SU-DHL-6 (cell line): ENCODE results near the gene TNFAIP8.

Experiments used
- H2AFZ ChIP-seq: fragments of 200-600 bp; sonication (generic); 2 replicates; pipeline ENCODE4 v1.6.1; 2014; ENCODE audit warnings: low read depth, mild to moderate bottlenecking, moderate library complexity, mixed read lengths, antibody characterized with exemption, low read length; ENCODE audit not compliant: severe bottlenecking
- H3F3A ChIP-seq: fragments of 200-600 bp; shearing (Covaris generic); 2 replicates; pipeline ENCODE4 v1.6.0; 2016; ENCODE audit warnings: antibody characterized with exemption, mild to moderate bottlenecking; ENCODE audit not compliant: insufficient read depth
- H3K27ac ChIP-seq: fragments of 200-600 bp; sonication (generic); 2 replicates; pipeline ENCODE4 v1.5.1; 2016; ENCODE audit warnings: low read depth, mild to moderate bottlenecking, low read length, moderate library complexity, mixed read lengths
- H3K27me3 ChIP-seq: fragments of 200-600 bp; sonication (generic), shearing (Covaris generic); 2 replicates; pipeline ENCODE4 v1.6.0; 2014; ENCODE audit warnings: mild to moderate bottlenecking, low read length
- H3K36me3 ChIP-seq: fragments of 200-600 bp; sonication (generic); 2 replicates; pipeline ENCODE4 v1.6.1; 2014; ENCODE audit warnings: mild to moderate bottlenecking, low read length, mixed read lengths
- H3K4me2 ChIP-seq: fragments of 300-600, 200-600 bp; shearing (Covaris generic), sonication (generic); 2 replicates; pipeline ENCODE4 v1.6.0; 2014; ENCODE audit warnings: low read length, low read depth, mild to moderate bottlenecking; ENCODE audit not compliant: poor library complexity, severe bottlenecking
- H3K4me3 ChIP-seq: fragments of 200-600 bp; sonication (generic); 2 replicates; pipeline ENCODE4 v1.5.1; 2014; ENCODE audit warnings: antibody characterized with exemption, low read length, mild to moderate bottlenecking, mixed read lengths; ENCODE audit not compliant: insufficient read depth, poor library complexity, severe bottlenecking
- H3K79me2 ChIP-seq: fragments of 200-600 bp; sonication (generic); 2 replicates; pipeline ENCODE4 v1.6.1; 2014; ENCODE audit warnings: mild to moderate bottlenecking, low read length, moderate library complexity; ENCODE audit not compliant: insufficient read depth
- H3K9ac ChIP-seq: fragments of 200-600 bp; sonication (generic); 2 replicates; pipeline ENCODE4 v1.7.0; 2014; ENCODE audit warnings: mild to moderate bottlenecking, low read length
- H3K9me2 ChIP-seq: fragments of 200-600 bp; sonication (generic); replicated peaks from 2 replicates; pipeline ENCODE4 v1.6.1; 2014; ENCODE audit warnings: low read length; ENCODE audit not compliant: insufficient read depth
- H3K9me3 ChIP-seq: fragments of 200-600 bp; sonication (generic); 2 replicates; pipeline ENCODE4 v1.6.1; 2014; ENCODE audit warnings: low read length, mixed read lengths; ENCODE audit not compliant: insufficient read depth
- H4K20me1 ChIP-seq: fragments of 200-600 bp; sonication (generic); 2 replicates; pipeline ENCODE4 v1.6.1; 2014; ENCODE audit warnings: low read depth, mild to moderate bottlenecking, antibody characterized with exemption, low read length, moderate library complexity, mixed read lengths
- EZH2phosphoT487 ChIP-seq: fragments of 200-600 bp; sonication (generic), shearing (Covaris generic); conservative IDR thresholded peaks from 2 replicates; pipeline ENCODE4 v1.6.1; 2018; ENCODE audit warnings: mild to moderate bottlenecking, antibody characterized with exemption, low read length, moderate library complexity, mixed read lengths
- TF ChIP-seq, protein P1 (sequence below): fragments of 200-600 bp; sonication (generic); IDR thresholded peaks from one replicate; pipeline ENCODE4 v1.5.1; 2017; ENCODE audit warnings: antibody characterized with exemption, mild to moderate bottlenecking, low read length, moderate library complexity; ENCODE audit not compliant: insufficient read depth, poor library complexity, severe bottlenecking

The TNFAIP8 gene

DNA sequence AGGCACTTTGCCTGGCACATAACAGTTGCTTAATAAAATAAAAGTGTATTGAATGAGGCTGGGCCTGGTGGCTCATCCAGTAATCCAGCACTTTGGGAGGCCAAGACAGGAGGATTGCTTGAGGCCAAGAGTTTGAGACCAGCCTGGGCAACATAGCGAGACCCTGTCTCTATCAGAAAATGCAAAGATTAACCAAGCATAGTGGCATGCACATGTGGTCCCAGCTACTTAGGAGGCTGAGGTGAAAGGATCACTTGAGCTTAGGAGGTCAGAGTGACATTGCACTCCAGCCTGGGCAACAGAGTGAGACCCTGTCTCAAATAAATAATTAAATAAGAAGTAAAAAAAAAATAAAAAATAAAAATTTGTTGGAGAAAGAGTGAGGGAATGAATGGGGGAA is 21.2 kb downstream of the TNFAIP8 start:
- H3K27ac ChIP-seq = no peak overlapping the region
- H4K20me1 ChIP-seq = peaks cover 26% of the 10 kb centered on the region
- no peaks in the 10 kb centered on the region for H3K9me2 ChIP-seq
- H3K9me3 ChIP-seq = no peaks in the 10 kb centered on the region
- H3F3A ChIP-seq = peaks cover 6% of the 10 kb centered on the region
- H3K9ac ChIP-seq = no peak overlapping the region
- TF ChIP-seq, protein P1, sequence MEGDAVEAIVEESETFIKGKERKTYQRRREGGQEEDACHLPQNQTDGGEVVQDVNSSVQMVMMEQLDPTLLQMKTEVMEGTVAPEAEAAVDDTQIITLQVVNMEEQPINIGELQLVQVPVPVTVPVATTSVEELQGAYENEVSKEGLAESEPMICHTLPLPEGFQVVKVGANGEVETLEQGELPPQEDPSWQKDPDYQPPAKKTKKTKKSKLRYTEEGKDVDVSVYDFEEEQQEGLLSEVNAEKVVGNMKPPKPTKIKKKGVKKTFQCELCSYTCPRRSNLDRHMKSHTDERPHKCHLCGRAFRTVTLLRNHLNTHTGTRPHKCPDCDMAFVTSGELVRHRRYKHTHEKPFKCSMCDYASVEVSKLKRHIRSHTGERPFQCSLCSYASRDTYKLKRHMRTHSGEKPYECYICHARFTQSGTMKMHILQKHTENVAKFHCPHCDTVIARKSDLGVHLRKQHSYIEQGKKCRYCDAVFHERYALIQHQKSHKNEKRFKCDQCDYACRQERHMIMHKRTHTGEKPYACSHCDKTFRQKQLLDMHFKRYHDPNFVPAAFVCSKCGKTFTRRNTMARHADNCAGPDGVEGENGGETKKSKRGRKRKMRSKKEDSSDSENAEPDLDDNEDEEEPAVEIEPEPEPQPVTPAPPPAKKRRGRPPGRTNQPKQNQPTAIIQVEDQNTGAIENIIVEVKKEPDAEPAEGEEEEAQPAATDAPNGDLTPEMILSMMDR = no peak
- TF ChIP-seq EZH2phosphoT487 = no peak
- H3K4me2 ChIP-seq = no peak overlapping the region
- peaks cover 12% of the 10 kb centered on the region; the same call in 1 of the 2 replicates for H3K36me3 ChIP-seq
- peaks cover 99% of the 10 kb centered on the region for H3K79me2 ChIP-seq
- H3K27me3 ChIP-seq = no peaks in the 10 kb centered on the region
- H3K4me3 ChIP-seq = no peak overlapping the region
- no peak overlapping the region for H2AFZ ChIP-seq

DNA sequence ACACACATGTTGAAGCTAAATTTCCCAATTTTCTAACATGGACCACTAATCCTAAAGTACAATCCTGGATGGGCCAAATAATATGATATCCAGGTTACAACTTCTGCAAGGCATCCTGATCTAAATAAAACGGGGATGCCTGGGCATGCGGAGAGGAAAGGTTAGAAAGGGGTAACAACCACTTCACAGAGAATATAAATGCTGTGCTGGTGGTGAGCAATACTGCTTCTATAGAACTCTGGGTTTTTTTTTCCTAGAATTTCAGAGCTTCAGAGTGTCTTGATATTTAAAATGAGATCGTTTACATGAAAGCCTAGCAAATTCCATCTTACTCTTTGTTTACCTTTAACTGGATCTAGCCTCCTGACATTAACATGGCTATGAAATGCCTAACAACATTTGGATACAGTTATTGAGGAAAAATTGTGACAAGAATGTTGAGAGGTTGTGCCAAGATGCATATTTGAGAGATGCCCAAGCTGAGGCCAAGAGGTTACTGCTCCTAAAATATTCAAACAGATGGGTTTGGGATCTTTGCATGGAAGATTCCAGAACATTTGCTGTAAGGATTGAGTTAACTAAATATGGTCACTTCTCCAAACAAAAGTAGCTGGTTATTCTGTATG is 22.4 kb downstream of the TNFAIP8 start:
- H3K9me3 ChIP-seq = no peaks in the 10 kb centered on the region
- peaks cover 12% of the 10 kb centered on the region for H3F3A ChIP-seq
- no peak overlapping the region for H3K27ac ChIP-seq
- no peak overlapping the region for H3K4me3 ChIP-seq
- H3K4me2 ChIP-seq = no peak overlapping the region
- no peaks in the 10 kb centered on the region for H3K9me2 ChIP-seq
- peaks cover 99% of the 10 kb centered on the region for H3K79me2 ChIP-seq
- H4K20me1 ChIP-seq = peaks cover 27% of the 10 kb centered on the region
- H2AFZ ChIP-seq = no peak overlapping the region
- H3K27me3 ChIP-seq = no peaks in the 10 kb centered on the region
- H3K9ac ChIP-seq = no peak overlapping the region
- TF ChIP-seq, protein P1 = no peak
- no peak for TF ChIP-seq EZH2phosphoT487
- peaks cover 10% of the 10 kb centered on the region; the same call in 1 of the 2 replicates for H3K36me3 ChIP-seq

DNA sequence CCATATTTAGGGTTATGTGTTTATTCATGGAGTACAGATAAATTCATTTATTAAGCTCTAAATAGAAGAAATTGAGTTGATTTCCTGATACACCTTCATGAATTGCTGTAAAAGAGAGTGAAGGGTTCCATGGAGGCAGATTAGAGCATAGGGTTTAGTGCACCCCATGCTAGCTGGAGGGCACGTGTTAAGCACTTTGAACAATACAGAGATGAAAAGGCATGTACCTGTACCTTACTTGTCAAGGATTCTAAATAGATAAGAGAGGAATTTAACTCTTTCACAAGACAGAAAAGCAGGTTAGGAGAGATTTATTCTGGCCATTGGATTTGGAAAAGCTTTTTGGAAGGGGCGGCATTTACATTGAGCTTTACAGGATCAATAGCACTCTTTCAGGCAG is 23.3 kb downstream of the TNFAIP8 start:
- H3K4me2 ChIP-seq = no peak overlapping the region
- H3K9me3 ChIP-seq = no peaks in the 10 kb centered on the region
- TF ChIP-seq EZH2phosphoT487 = no peak
- TF ChIP-seq, protein P1 = no peak
- peaks cover 99% of the 10 kb centered on the region for H3K79me2 ChIP-seq
- H4K20me1 ChIP-seq = peaks cover 26% of the 10 kb centered on the region
- no peak overlapping the region for H3K27ac ChIP-seq
- no peaks in the 10 kb centered on the region for H3K9me2 ChIP-seq
- no peak overlapping the region for H2AFZ ChIP-seq
- H3K27me3 ChIP-seq = no peaks in the 10 kb centered on the region
- no peak overlapping the region for H3K9ac ChIP-seq
- peaks cover 7% of the 10 kb centered on the region; the same call in 1 of the 2 replicates for H3K36me3 ChIP-seq
- peaks cover 12% of the 10 kb centered on the region for H3F3A ChIP-seq
- H3K4me3 ChIP-seq = no peak overlapping the region
